ENCODE results near the gene ZMYND10. TPM values are rescaled to one million over a fixed set of nuclear protein-coding genes. Genes with fewer than 3 reads are reported as not detected.

ZMYND10 gene
- total RNA-seq, 1 experiment from 2014 or later = 0.67 TPM

DNA sequence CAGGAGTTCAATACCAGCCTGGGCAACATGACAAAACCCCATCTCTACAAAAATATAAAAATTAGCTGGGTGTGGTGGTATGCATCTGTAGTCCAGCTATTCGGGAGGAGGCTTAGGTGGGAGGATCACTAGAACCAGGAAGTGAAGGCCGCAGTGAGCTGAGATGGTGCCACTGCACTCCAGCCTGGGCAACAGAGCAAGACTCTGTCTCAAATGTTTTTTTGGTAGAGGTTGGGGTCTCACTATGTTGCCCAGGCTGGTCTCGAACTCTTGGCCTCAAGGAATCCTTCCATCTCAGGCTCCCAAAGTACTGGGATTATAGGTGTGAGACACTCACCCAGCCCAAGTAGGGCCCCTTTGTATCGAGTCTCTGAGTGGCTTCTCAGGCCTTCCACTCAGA, 51.4 kb downstream of the ZMYND10 start:
- ChIA-PET CTCF (no interaction called here), POLR2A (ENCODE audit: low non-redundant PET) (no interaction called here)
- TF ChIP-seq EZH2 (IDR thresholded peaks at IDR 0.05; ENCODE audit: borderline replicate concordance, low read depth, low read length, poor library complexity, severe bottlenecking) = no peak
- TF ChIP-seq, protein P1, sequence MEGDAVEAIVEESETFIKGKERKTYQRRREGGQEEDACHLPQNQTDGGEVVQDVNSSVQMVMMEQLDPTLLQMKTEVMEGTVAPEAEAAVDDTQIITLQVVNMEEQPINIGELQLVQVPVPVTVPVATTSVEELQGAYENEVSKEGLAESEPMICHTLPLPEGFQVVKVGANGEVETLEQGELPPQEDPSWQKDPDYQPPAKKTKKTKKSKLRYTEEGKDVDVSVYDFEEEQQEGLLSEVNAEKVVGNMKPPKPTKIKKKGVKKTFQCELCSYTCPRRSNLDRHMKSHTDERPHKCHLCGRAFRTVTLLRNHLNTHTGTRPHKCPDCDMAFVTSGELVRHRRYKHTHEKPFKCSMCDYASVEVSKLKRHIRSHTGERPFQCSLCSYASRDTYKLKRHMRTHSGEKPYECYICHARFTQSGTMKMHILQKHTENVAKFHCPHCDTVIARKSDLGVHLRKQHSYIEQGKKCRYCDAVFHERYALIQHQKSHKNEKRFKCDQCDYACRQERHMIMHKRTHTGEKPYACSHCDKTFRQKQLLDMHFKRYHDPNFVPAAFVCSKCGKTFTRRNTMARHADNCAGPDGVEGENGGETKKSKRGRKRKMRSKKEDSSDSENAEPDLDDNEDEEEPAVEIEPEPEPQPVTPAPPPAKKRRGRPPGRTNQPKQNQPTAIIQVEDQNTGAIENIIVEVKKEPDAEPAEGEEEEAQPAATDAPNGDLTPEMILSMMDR (conservative IDR thresholded peaks at IDR 0.05; ENCODE audit: low read depth, low read length) = no peak
- peaks cover 8% of the 10 kb centered on the region for H3K36me3 ChIP-seq (ENCODE audit: insufficient read depth, low read length, poor library complexity, severe bottlenecking)
- no peaks in the 10 kb centered on the region for H3K4me1 ChIP-seq (ENCODE audit: insufficient read depth, low read length, poor library complexity, severe bottlenecking)
- no TSS peak for BruUV-seq (replicated peaks)
- H3K4me3 ChIP-seq (ENCODE audit: low read depth, low read length, poor library complexity, severe bottlenecking) = no peak overlapping the region
- no peaks in the 10 kb centered on the region for H3K9me3 ChIP-seq (ENCODE audit: low read depth, low read length, poor library complexity, severe bottlenecking)
- no peak for DNase-seq (ENCODE audit: low spot score)
- no peak overlapping the region for H3K27ac ChIP-seq (ENCODE audit: low read depth, low read length, poor library complexity, severe bottlenecking)
- H3K27me3 ChIP-seq (replicated peaks; ENCODE audit: insufficient read depth, low read depth, low read length, poor library complexity) = no peaks in the 10 kb centered on the region
- intact Hi-C loops (cut with micrococcal nuclease; ENCODE audit: unreplicated experiment) = no loop called here

DNA sequence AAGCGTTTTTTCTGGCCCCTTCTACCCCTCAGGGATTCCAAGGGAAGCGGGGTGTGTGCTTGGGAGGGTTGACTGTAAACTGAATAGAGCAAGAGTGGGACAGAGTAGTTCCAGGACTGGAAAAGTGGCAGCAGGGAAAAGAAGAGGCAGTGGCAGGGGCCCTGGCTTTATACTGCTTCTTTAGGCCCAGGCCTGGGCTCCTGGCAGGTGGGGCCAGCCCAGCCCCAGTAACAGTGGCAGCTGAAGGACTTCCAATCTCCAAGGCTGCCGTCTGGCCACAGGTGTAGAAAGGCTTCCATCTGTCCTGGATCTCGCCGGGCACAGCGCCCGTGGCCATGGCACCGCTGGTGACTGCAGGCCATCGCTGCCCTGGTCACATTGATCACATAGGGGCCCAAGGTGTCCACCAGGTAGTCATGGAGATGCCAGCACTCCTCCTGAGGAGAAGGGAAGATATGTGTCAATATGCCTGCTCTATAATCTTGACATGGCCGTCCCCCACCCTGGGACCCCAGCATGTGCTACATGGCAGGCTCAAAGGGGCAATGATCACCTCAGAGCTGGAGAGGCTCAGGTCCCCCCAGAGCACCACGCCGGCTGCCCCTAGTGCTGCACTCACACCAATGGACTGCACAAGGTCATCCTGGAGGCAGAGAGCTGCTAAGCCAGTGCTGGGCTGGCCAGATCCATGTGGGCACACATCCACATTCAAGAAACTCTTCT, 52.3 kb downstream of the ZMYND10 start:
- H3K27me3 ChIP-seq (replicated peaks; ENCODE audit: insufficient read depth, low read depth, low read length, poor library complexity) = no peaks in the 10 kb centered on the region
- intact Hi-C loops (cut with micrococcal nuclease; ENCODE audit: unreplicated experiment) = no loop called here
- BruUV-seq (replicated peaks) = no TSS peak
- H3K36me3 ChIP-seq (ENCODE audit: insufficient read depth, low read length, poor library complexity, severe bottlenecking) = peaks cover 11% of the 10 kb centered on the region
- no peak for DNase-seq (ENCODE audit: low spot score)
- peak overlapping the region; percentile 59 for H3K27ac ChIP-seq (ENCODE audit: low read depth, low read length, poor library complexity, severe bottlenecking)
- H3K4me3 ChIP-seq (ENCODE audit: low read depth, low read length, poor library complexity, severe bottlenecking) = peak overlapping the region; percentile 77
- TF ChIP-seq, protein P1 (conservative IDR thresholded peaks at IDR 0.05; ENCODE audit: low read depth, low read length) = no peak
- TF ChIP-seq EZH2 (IDR thresholded peaks at IDR 0.05; ENCODE audit: borderline replicate concordance, low read depth, low read length, poor library complexity, severe bottlenecking) = no peak
- H3K9me3 ChIP-seq (ENCODE audit: low read depth, low read length, poor library complexity, severe bottlenecking) = no peaks in the 10 kb centered on the region
- H3K4me1 ChIP-seq (ENCODE audit: insufficient read depth, low read length, poor library complexity, severe bottlenecking) = no peaks in the 10 kb centered on the region
- POLR2A ChIA-PET (ENCODE audit: low non-redundant PET) = no interaction called here
- CTCF ChIA-PET = no interaction called here

DNA sequence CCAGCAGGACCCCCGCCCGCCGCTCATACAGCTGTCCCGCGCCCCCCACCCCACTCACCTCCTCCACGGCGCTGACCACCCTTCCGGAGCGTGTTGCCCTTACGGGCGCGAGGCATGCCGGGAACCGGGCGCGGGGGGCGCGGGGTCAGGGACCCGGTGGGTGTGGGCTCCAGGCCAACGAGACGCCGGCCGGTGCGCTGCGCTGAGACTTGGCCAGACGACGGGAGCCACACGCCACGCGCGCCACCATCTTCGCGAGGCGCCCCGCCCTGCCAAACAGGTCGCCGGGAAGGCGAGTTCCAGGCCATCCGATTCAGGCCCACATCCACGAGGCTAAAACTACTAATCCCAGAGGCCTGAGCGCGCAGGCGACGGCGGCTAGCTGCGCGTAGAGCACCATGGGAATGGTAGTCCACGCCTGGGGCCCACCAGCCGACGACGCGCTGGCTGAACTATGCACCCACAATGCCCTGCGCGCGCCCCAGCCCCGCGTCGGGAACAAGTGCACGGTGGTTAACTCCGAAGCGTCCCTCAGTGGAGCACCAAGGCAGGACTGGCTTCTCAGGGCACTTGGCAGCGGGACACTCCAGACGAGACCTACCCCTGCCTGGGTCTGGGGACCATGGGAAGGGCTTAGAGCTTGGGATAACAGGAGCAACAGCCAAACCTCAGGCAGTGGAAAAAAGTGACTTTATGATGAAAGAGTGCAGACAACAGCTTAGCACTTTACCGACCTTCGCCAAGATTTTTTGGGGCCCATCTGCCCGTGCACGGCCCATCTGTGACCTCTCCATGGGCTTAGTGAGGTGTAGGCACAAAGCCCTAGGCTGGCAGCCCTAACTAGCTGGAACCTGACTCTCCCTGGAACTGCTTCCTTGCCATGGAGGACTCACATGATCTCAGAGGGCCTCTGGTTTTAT, 53.1 kb downstream of the ZMYND10 start, which contains the start of gene IFRD2:
TSS of gene IFRD2 (minus strand) at position 271 of the 920 bp plus-strand sequence. CDS start at position 116, 155 bp downstream.
- Histone ChIP-seq H3K9me3 (ENCODE audit: low read depth, low read length, poor library complexity, severe bottlenecking) (no peaks in the 10 kb centered on the region), H3K4me1 (ENCODE audit: insufficient read depth, low read length, poor library complexity, severe bottlenecking) (no peaks in the 10 kb centered on the region), H3K4me3 (ENCODE audit: low read depth, low read length, poor library complexity, severe bottlenecking) (peak within 1 kb of the TSS; percentile 77), H3K27ac (ENCODE audit: low read depth, low read length, poor library complexity, severe bottlenecking) (peak within 1 kb of the TSS; percentile 85), H3K27me3 (replicated peaks; ENCODE audit: insufficient read depth, low read depth, low read length, poor library complexity) (no peaks in the 10 kb centered on the region), H3K36me3 (ENCODE audit: insufficient read depth, low read length, poor library complexity, severe bottlenecking) (peaks cover 16% of the 10 kb centered on the region)
- DNase-seq (ENCODE audit: low spot score) = peak; percentile 95
- intact Hi-C loops (cut with micrococcal nuclease; ENCODE audit: unreplicated experiment) = no loop called here
- no TSS peak for BruUV-seq (replicated peaks)
- TF ChIP-seq, protein P1 (conservative IDR thresholded peaks at IDR 0.05; ENCODE audit: low read depth, low read length) = no peak
- TF ChIP-seq EZH2 (IDR thresholded peaks at IDR 0.05; ENCODE audit: borderline replicate concordance, low read depth, low read length, poor library complexity, severe bottlenecking) = no peak
- POLR2A ChIA-PET (ENCODE audit: low non-redundant PET) = no interaction called here
- CTCF ChIA-PET = interaction anchor here (0.5 kb wide), 1 partner anchor 66 kb away, joined by 3 read pairs; no protein-coding TSS in a partner anchor

Other genes starting within 250 kb of the ZMYND10 start
- gene SEMA3F, start 190.4 kb downstream of the ZMYND10 start, total RNA-seq (2021) = 3.9 and 7.8 TPM in 2 replicates
- not detected in 2 replicates for gene GNAT1, start 154.1 kb downstream of the ZMYND10 start, total RNA-seq (2021)
- gene SLC38A3, start 140.5 kb downstream of the ZMYND10 start, total RNA-seq (2021) = 0.31 TPM in 1 of 2 replicates, not detected in the other
- gene GNAI2, start 109.5 kb downstream of the ZMYND10 start, total RNA-seq (2021) = 115 and 124 TPM in 2 replicates
- 0.43 and 2.0 TPM in 2 replicates for gene SEMA3B, start 76.6 kb downstream of the ZMYND10 start, total RNA-seq (2021)
- gene LSMEM2, start 66.6 kb downstream of the ZMYND10 start, total RNA-seq (2021) = not detected in 2 replicates
- 62.2 and 77.4 TPM in 2 replicates for gene IFRD2, start 53.3 kb downstream of the ZMYND10 start, total RNA-seq (2021)
- gene HYAL3, start 46.3 kb downstream of the ZMYND10 start, total RNA-seq (2021) = 3.0 and 3.7 TPM in 2 replicates
- 5.3 and 7.0 TPM in 2 replicates for gene NAA80, start 46.3 kb downstream of the ZMYND10 start, total RNA-seq (2021)
- 0.37 TPM in 1 of 2 replicates, not detected in the other for gene HYAL1, start 42.2 kb downstream of the ZMYND10 start, total RNA-seq (2021)
- gene HYAL2, start 23.0 kb downstream of the ZMYND10 start, total RNA-seq (2021) = 17.7 and 18.1 TPM in 2 replicates
- 14.6 and 15.2 TPM in 2 replicates for gene TUSC2, start 17.5 kb downstream of the ZMYND10 start, total RNA-seq (2021)
- gene RASSF1, start 4.9 kb downstream of the ZMYND10 start, total RNA-seq (2021) = 10.2 and 14.4 TPM in 2 replicates
- 15.2 and 16.0 TPM in 2 replicates for gene NPRL2, start 5.0 kb upstream of the ZMYND10 start, total RNA-seq (2021)
- gene CYB561D2, start 5.1 kb upstream of the ZMYND10 start, total RNA-seq (2021) = 7.9 and 8.2 TPM in 2 replicates
- 17.3 and 19.4 TPM in 2 replicates for gene TMEM115, start 13.8 kb upstream of the ZMYND10 start, total RNA-seq (2021)
- gene CACNA2D2, start 157.9 kb upstream of the ZMYND10 start, total RNA-seq (2021) = 0.17 and 0.68 TPM in 2 replicates
- gene C3orf18, start 222.0 kb upstream of the ZMYND10 start, total RNA-seq (2021) = 1.5 and 4.9 TPM in 2 replicates
- gene HEMK1, start 223.8 kb upstream of the ZMYND10 start, total RNA-seq (2021) = 5.7 and 7.9 TPM in 2 replicates

Data from A673 (cell line).